ENCODE data around the gene ELP5. TPM values are rescaled to one million over a fixed set of nuclear protein-coding genes. Genes with fewer than 3 reads are reported as not detected.
A peak's percentile ranks its signal among the peaks of the same experiment; 100 is the strongest.

ELP5 gene
- total RNA-seq, 1 experiment from 2014 or later, result 49.6 TPM

DNA sequence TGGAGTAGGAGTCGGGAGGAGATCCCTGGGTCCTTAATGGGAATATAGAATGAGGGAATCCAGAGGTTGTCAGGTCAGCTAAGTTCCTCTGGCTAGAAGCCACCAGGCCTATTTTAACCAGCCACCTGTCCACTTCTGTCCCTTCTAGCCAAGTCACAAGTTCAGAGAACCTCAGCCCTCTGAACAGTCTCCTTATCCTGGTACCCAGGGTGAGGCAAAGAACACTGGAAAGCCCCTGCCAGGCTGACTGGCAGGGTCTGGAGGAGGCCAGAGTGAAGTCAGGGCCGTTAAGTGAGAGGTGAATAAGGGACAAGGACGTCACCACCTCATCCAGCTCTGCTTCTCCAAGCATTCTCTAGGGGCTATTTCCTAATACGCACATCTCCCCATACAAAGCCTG is 3.2 kb upstream of the ELP5 start:
- Histone ChIP-seq H2AK5ac (ENCODE audit: insufficient read length, low read length) (no peak overlapping the region), H3K56ac (ENCODE audit: insufficient read length, low read depth, low read length) (no peak overlapping the region), H4K20me1 (ENCODE audit: control insufficient read depth, insufficient read depth, insufficient read length) (no peaks in the 10 kb centered on the region), H2BK15ac (ENCODE audit: low read depth, low read length) (no peak overlapping the region), H3K18ac (ENCODE audit: insufficient read length, low read depth, low read length) (no peak overlapping the region), H4K91ac (ENCODE audit: insufficient read length, low read depth, low read length) (no peak overlapping the region), H3K79me1 (ENCODE audit: insufficient read depth, low read depth, low read length, poor library complexity, severe bottlenecking) (peaks cover 13% of the 10 kb centered on the region), H3T11ph (ENCODE audit: low read length) (no peak overlapping the region), H2BK20ac (ENCODE audit: low read depth, low read length, poor library complexity, severe bottlenecking) (no peak overlapping the region), H3K23ac (ENCODE audit: insufficient read length, low read depth, low read length) (no peak overlapping the region), H2BK5ac (ENCODE audit: insufficient read length, low read length) (no peak overlapping the region), H2AFZ (ENCODE audit: low read length) (no peak overlapping the region), H3K4ac (ENCODE audit: low read depth, low read length) (no peak overlapping the region), H3K4me1 (ENCODE audit: insufficient read depth, low read length) (no peaks in the 10 kb centered on the region; the same call in 1 of the 2 replicates), H2BK120ac (ENCODE audit: low read depth, low read length, poor library complexity, severe bottlenecking) (no peak overlapping the region), H4K5ac (ENCODE audit: insufficient read length, low read depth, low read length) (no peak overlapping the region), H3K14ac (ENCODE audit: insufficient read depth, low read length) (no peak overlapping the region), H2BK12ac (ENCODE audit: insufficient read length, low read depth, low read length) (no peak overlapping the region), H3K27ac (ENCODE audit: insufficient read length, low read depth, low read length) (no peak overlapping the region), H3K9me3 (ENCODE audit: control insufficient read depth, low read depth, low read length) (no peaks in the 10 kb centered on the region), H3K4me2 (ENCODE audit: insufficient read depth, insufficient read length, low read length) (no peak overlapping the region), H3K9ac (ENCODE audit: extremely low read depth, insufficient read length, low read length) (peak overlapping the region; percentile 16), H3K27me3 (ENCODE audit: insufficient read depth, low read length) (no peaks in the 10 kb centered on the region), H4K8ac (replicated peaks; ENCODE audit: insufficient read length, low read depth, low read length) (no peak overlapping the region), H3K23me2 (ENCODE audit: insufficient read length, low read depth, low read length, poor library complexity, severe bottlenecking) (peaks cover 6% of the 10 kb centered on the region), H3K79me2 (ENCODE audit: insufficient read depth, low read length) (peaks cover 23% of the 10 kb centered on the region; the same call in 1 of the 2 replicates)
- Mint-ChIP-seq H3K4me3 (peak overlapping the region; percentile 16 to 24; a peak in 3 of 5 replicates), H3K27me3 (ENCODE audit: low read depth) (no peaks in the 10 kb centered on the region), H3K4me1 (peaks cover 31 to 34% of the 10 kb centered on the region in 2 experiments), H3K36me3 (ENCODE audit: insufficient read depth in 1 of 3, low read depth in 3 of 3) (peaks cover 21 to 39% (median 34%) of the 10 kb centered on the region in 3 experiments), H3K9me3 (no peaks in the 10 kb centered on the region), H3K27ac (0 out of 7 replicates have a peak overlapping the region, but pooled peaks of 1 of the 3 experiments have one; percentile 33)
- no CpG with 5 or more reads among the region's 4 CpGs for WGBS (ENCODE audit: extremely low coverage, insufficient read length, low lambda C conversion rate)
- TF ChIP-seq, protein P1, sequence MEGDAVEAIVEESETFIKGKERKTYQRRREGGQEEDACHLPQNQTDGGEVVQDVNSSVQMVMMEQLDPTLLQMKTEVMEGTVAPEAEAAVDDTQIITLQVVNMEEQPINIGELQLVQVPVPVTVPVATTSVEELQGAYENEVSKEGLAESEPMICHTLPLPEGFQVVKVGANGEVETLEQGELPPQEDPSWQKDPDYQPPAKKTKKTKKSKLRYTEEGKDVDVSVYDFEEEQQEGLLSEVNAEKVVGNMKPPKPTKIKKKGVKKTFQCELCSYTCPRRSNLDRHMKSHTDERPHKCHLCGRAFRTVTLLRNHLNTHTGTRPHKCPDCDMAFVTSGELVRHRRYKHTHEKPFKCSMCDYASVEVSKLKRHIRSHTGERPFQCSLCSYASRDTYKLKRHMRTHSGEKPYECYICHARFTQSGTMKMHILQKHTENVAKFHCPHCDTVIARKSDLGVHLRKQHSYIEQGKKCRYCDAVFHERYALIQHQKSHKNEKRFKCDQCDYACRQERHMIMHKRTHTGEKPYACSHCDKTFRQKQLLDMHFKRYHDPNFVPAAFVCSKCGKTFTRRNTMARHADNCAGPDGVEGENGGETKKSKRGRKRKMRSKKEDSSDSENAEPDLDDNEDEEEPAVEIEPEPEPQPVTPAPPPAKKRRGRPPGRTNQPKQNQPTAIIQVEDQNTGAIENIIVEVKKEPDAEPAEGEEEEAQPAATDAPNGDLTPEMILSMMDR (conservative IDR thresholded peaks at IDR 0.05), result no peak
- no peak for DNase-seq
